Uterus (tissue), 2 donors: Measurements from ENCODE around the gene MRPL28.

ENCODE experiments used
- POLR2A ChIP-seq, 2 donors: fragments of 450-650 bp; IDR thresholded peaks; one replicate each; pipeline ENCODE4 v1.6.1; 2016; ENCODE audit warnings: antibody characterized with exemption in 2 of 2, mild to moderate bottlenecking in 1 of 2, moderate library complexity in 1 of 2
- TF ChIP-seq, protein P1 (sequence below), 4 experiments: fragments of 200-600 bp in 2 of 4; fragments of 450-650 bp in 2 of 4; sonication (generic) in 2 of 4; IDR thresholded peaks; one replicate each; pipeline ENCODE4 v1.5.1; 2016 to 2019; ENCODE audit warnings: antibody characterized with exemption in 4 of 4, mild to moderate bottlenecking in 2 of 4, moderate library complexity in 1 of 4

DNA sequence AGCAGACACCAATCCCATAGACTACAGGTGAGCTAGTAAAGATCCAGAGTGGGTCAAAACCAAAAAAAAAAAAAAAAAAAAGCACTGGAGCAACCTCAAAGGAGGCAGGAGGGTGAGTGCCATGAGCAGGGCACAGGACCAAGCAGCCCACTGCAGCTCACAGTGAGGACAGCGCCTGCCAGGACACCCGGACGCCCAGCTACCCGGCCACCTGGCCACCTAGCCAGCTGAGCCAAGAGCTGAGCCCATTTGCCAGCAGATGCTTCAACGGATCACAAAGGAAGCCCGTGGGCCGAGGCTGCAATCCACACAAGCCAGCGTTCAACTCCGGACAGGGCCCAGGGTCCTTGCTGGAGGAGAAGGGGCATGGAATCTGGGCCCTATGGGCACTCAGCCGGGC lies 32.9 kb downstream of the MRPL28 start:
- TF ChIP-seq, protein P1, sequence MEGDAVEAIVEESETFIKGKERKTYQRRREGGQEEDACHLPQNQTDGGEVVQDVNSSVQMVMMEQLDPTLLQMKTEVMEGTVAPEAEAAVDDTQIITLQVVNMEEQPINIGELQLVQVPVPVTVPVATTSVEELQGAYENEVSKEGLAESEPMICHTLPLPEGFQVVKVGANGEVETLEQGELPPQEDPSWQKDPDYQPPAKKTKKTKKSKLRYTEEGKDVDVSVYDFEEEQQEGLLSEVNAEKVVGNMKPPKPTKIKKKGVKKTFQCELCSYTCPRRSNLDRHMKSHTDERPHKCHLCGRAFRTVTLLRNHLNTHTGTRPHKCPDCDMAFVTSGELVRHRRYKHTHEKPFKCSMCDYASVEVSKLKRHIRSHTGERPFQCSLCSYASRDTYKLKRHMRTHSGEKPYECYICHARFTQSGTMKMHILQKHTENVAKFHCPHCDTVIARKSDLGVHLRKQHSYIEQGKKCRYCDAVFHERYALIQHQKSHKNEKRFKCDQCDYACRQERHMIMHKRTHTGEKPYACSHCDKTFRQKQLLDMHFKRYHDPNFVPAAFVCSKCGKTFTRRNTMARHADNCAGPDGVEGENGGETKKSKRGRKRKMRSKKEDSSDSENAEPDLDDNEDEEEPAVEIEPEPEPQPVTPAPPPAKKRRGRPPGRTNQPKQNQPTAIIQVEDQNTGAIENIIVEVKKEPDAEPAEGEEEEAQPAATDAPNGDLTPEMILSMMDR (IDR thresholded peaks at IDR 0.05), result no peak
- no peak for TF ChIP-seq POLR2A (IDR thresholded peaks at IDR 0.05)
